H1 (cell line): Measurements from ENCODE around the gene RAB3IL1. TPM values are rescaled to one million over a fixed set of nuclear protein-coding genes. Genes with fewer than 3 reads are reported as not detected.

ENCODE experiments used
- CTCF ChIA-PET: fragments of 300-600 bp; sonication (Branson Sonifier 250); formaldehyde crosslinking; loops from one replicate; lab custom pipeline; 2021; ENCODE audit not compliant: partially characterized antibody; lab: Charles Lee
- POLR2A ChIA-PET: fragments of 300-600 bp; sonication (Branson Sonifier 250); formaldehyde crosslinking; loops from one replicate; lab custom pipeline; 2021; ENCODE audit warnings: inconsistent platforms; ENCODE audit not compliant: partially characterized antibody; lab: Charles Lee
- DNase-seq, 2 experiments: peaks; one replicate each; pipeline versions ENCODE4 v3.0.0 to v3.0.0-alpha.2; 2010 to 2022; ENCODE audit warnings: low spot score in 2 of 2, low read depth in 1 of 2, mixed read lengths in 1 of 2
- FAIRE-seq: peaks from 2 replicates; lab custom pipeline; 2011; peaks lifted over from hg19 to GRCh38; lab: Jason Lieb, UNC
- H2AFZ ChIP-seq: 2 replicates; pipeline ENCODE4 v1.8.1; 2012; ENCODE audit warnings: low read length, inconsistent platforms
- H2AK5ac ChIP-seq: 2 replicates; pipeline ENCODE4 v1.6.1; 2013; ENCODE audit warnings: low read depth, low read length
- H2BK120ac ChIP-seq: replicated peaks from 2 replicates; pipeline ENCODE3; 2013; ENCODE audit warnings: low read depth, low read length, inconsistent platforms
- H2BK12ac ChIP-seq: 2 replicates; pipeline ENCODE4 v1.6.1; 2013; ENCODE audit warnings: low read depth, low read length
- H2BK15ac ChIP-seq: 2 replicates; pipeline ENCODE4 v1.6.1; 2013; ENCODE audit warnings: low read length
- H2BK20ac ChIP-seq: 2 replicates; pipeline ENCODE4 v1.6.1; 2013; ENCODE audit warnings: low read length
- H2BK5ac ChIP-seq: 2 replicates; pipeline ENCODE4 v1.6.1; 2013; ENCODE audit warnings: low read depth, low read length
- H3K14ac ChIP-seq: 2 replicates; pipeline ENCODE4 v1.6.1; 2013; ENCODE audit warnings: inconsistent platforms; ENCODE audit not compliant: insufficient read length
- H3K18ac ChIP-seq: 2 replicates; pipeline ENCODE4 v1.6.1; 2013; ENCODE audit warnings: low read length; ENCODE audit errors: extremely low read depth
- H3K23ac ChIP-seq: 2 replicates; pipeline ENCODE4 v1.6.1; 2013; ENCODE audit warnings: inconsistent platforms; ENCODE audit not compliant: insufficient read length
- H3K23me2 ChIP-seq: 2 replicates; pipeline ENCODE4 v1.6.1; 2013; ENCODE audit warnings: low read depth, low read length
- H3K27ac ChIP-seq: 2 replicates; pipeline ENCODE4 v1.6.1; 2011; ENCODE audit warnings: low read depth, low read length, inconsistent platforms
- H3K27me3 ChIP-seq, 4 experiments: replicated peaks in 1 of 4; 1 replicate in 1 of 4; 2 replicates in 3 of 4; pipeline versions ENCODE4 v1.6.1 to v1.8.1; 2011 to 2013; ENCODE audit warnings: low read length in 3 of 4, mild to moderate bottlenecking in 3 of 4, inconsistent platforms in 2 of 4, mixed read lengths in 2 of 4, moderate library complexity in 1 of 4; ENCODE audit not compliant: control insufficient read depth in 3 of 4, insufficient read depth in 3 of 4; ENCODE audit errors: extremely low read depth in 1 of 4
- H3K36me3 ChIP-seq, 4 experiments: 2 replicates each; pipeline versions ENCODE4 v1.6.1 to v1.8.1; 2011 to 2013; ENCODE audit warnings: mild to moderate bottlenecking in 4 of 4, low read length in 3 of 4, moderate library complexity in 2 of 4, control low read depth in 1 of 4, inconsistent platforms in 1 of 4; ENCODE audit not compliant: insufficient read depth in 4 of 4, control insufficient read depth in 2 of 4
- H3K4ac ChIP-seq: replicated peaks from 2 replicates; pipeline ENCODE3; 2013; ENCODE audit warnings: low read length, low read depth, mixed read lengths, inconsistent platforms; ENCODE audit not compliant: insufficient read length
- H3K4me1 ChIP-seq, 4 experiments: replicated peaks in 1 of 4; 1 replicate in 1 of 4; 2 replicates in 3 of 4; pipeline versions ENCODE4 v1.6.1 to v1.8.1; 2011 to 2013; ENCODE audit warnings: low read length in 3 of 4, inconsistent platforms in 2 of 4, mixed read lengths in 1 of 4; ENCODE audit not compliant: insufficient read depth in 4 of 4, control insufficient read depth in 3 of 4
- H3K4me2 ChIP-seq, 2 experiments: 2 replicates each; pipeline versions ENCODE4 v1.6.1 to v1.8.1; 2011 to 2013; ENCODE audit warnings: low read depth in 2 of 2, low read length in 2 of 2, control low read depth in 1 of 2, inconsistent platforms in 1 of 2, mild to moderate bottlenecking in 1 of 2; ENCODE audit not compliant: insufficient read depth in 1 of 2
- H3K4me3 ChIP-seq, 4 experiments: fragments of 200-600, 300-600 bp in 1 of 4; sonication (generic), shearing (Covaris generic), sonication (Bioruptor Twin) in 1 of 4; 2 replicates each; pipeline versions ENCODE4 v1.5.1 to v1.8.1; 2011 to 2016; ENCODE audit warnings: low read length in 4 of 4, low read depth in 3 of 4, control low read depth in 2 of 4, inconsistent platforms in 2 of 4, mild to moderate bottlenecking in 2 of 4, mixed read lengths in 1 of 4, moderate library complexity in 1 of 4; ENCODE audit not compliant: insufficient read depth in 2 of 4; ENCODE audit errors: extremely low read depth in 1 of 4
- H3K56ac ChIP-seq: replicated peaks from 2 replicates; pipeline ENCODE3; 2013; ENCODE audit warnings: low read depth, mild to moderate bottlenecking, mixed read lengths, low read length, inconsistent platforms; ENCODE audit not compliant: insufficient read length
- H3K79me1 ChIP-seq: 2 replicates; pipeline ENCODE4 v1.6.1; 2013; ENCODE audit warnings: low read depth, low read length, control low read depth
- H3K79me2 ChIP-seq, 2 experiments: 2 replicates each; pipeline versions ENCODE4 v1.6.1 to v1.8.1; 2012 to 2013; ENCODE audit warnings: low read length in 2 of 2, mild to moderate bottlenecking in 2 of 2, inconsistent platforms in 1 of 2; ENCODE audit not compliant: insufficient read depth in 2 of 2, control insufficient read depth in 1 of 2
- H3K9ac ChIP-seq, 4 experiments: replicated peaks in 1 of 4; 1 replicate in 1 of 4; 2 replicates in 3 of 4; pipeline versions ENCODE4 v1.6.1 to v1.8.1; 2011 to 2013; ENCODE audit warnings: low read depth in 3 of 4, low read length in 3 of 4, control low read depth in 2 of 4, mild to moderate bottlenecking in 2 of 4, moderate library complexity in 2 of 4, inconsistent platforms in 1 of 4; ENCODE audit errors: extremely low read depth in 1 of 4
- H3K9me3 ChIP-seq, 2 experiments: 2 replicates each; pipeline versions ENCODE4 v1.6.1 to v1.8.1; 2012 to 2013; ENCODE audit warnings: mild to moderate bottlenecking in 2 of 2, moderate library complexity in 2 of 2, control low read depth in 1 of 2, inconsistent platforms in 1 of 2, low read depth in 1 of 2, low read length in 1 of 2, mixed read lengths in 1 of 2; ENCODE audit not compliant: insufficient read depth in 2 of 2
- H4K20me1 ChIP-seq, 2 experiments: replicated peaks in 1 of 2; 2 replicates each; pipeline versions ENCODE3 to v1.8.1; 2011 to 2013; ENCODE audit warnings: inconsistent platforms in 2 of 2, low read length in 2 of 2, mild to moderate bottlenecking in 1 of 2; ENCODE audit not compliant: insufficient read depth in 2 of 2, control insufficient read depth in 1 of 2
- H4K5ac ChIP-seq: 2 replicates; pipeline ENCODE4 v1.6.1; 2013; ENCODE audit warnings: low read length, low read depth, mixed read lengths, inconsistent platforms; ENCODE audit not compliant: insufficient read length
- H4K8ac ChIP-seq: 2 replicates; pipeline ENCODE4 v1.8.0; 2013; ENCODE audit warnings: mild to moderate bottlenecking, moderate library complexity, low read length, inconsistent platforms; ENCODE audit not compliant: insufficient read depth; ENCODE audit errors: extremely low read depth
- H4K91ac ChIP-seq: replicated peaks from 2 replicates; pipeline ENCODE3; 2013; ENCODE audit warnings: low read length, mixed read lengths, inconsistent platforms; ENCODE audit not compliant: insufficient read length
- GABPA ChIP-seq: IDR thresholded peaks from 2 replicates; pipeline ENCODE4 v1.6.1; 2011; ENCODE audit warnings: mild to moderate bottlenecking, low read length, moderate library complexity, borderline replicate concordance; ENCODE audit not compliant: insufficient read depth
- PHF8 ChIP-seq: fragments of 200-600 bp; sonication (generic); conservative IDR thresholded peaks from 2 replicates; pipeline ENCODE4 v1.7.1; 2012; ENCODE audit warnings: low read depth, mild to moderate bottlenecking, inconsistent platforms, low read length, moderate library complexity
- POU5F1 ChIP-seq: IDR thresholded peaks from 2 replicates; pipeline ENCODE4 v1.6.1; 2011; ENCODE audit warnings: low read depth, mild to moderate bottlenecking, low read length, moderate library complexity
- WGBS, 2 experiments: shearing (Covaris generic) in 1 of 2; methylation state at CpG; one replicate each; pipeline versions ENCODE4 v1.1.6 to v1.1.7; 2013 to 2015; ENCODE audit warnings: low lambda C conversion rate in 2 of 2, mixed read lengths in 2 of 2, inconsistent platforms in 1 of 2, low coverage in 1 of 2, missing lambda C conversion rate in 1 of 2; ENCODE audit not compliant: insufficient replicate concordance in 2 of 2, insufficient coverage in 1 of 2, insufficient read length in 1 of 2; ENCODE audit errors: extremely low coverage in 1 of 2, missing lambda C conversion rate in 1 of 2; 5-methylcytosine and 5-hydroxymethylcytosine counted together
- polyA plus RNA-seq, 7 experiments: library from polyadenylated mRNA; depleted of rRNA in 3 of 7; stranded (reverse) in 5 of 7; unstranded in 2 of 7; fragments of >200 nt in 5 of 7; fragments of 200-250 nt in 2 of 7; gene quantifications; 1 replicate in 5 of 7; 2 replicates in 1 of 7; 4 replicates in 1 of 7; pipeline versions ENCODE4 v1.2.1 to v1.2.3, GENCODE V29; 2011 to 2013; ENCODE audit warnings: missing spikeins in 2 of 7, mixed read lengths in 2 of 7
- total RNA-seq: library from RNA; stranded (reverse); fragmentation: NEBNext Ultra II Directional; extraction: Animal tissue kit (Norgen Biotek cat#: 25700); gene quantifications from 2 replicates; pipeline ENCODE4 v1.2.1, GENCODE V29; 2021
- TF ChIP-seq, protein P1 (sequence below): IDR thresholded peaks from 2 replicates; pipeline ENCODE4 v1.6.1; 2011; ENCODE audit warnings: low read depth, mild to moderate bottlenecking, low read length; ENCODE audit not compliant: insufficient read depth
- TF ChIP-seq, protein P2 (sequence below): IDR thresholded peaks from 2 replicates; pipeline ENCODE4 v1.6.1; 2012; ENCODE audit warnings: low read length, inconsistent platforms
- TF ChIP-seq, protein P3 (sequence below): IDR thresholded peaks from 2 replicates; pipeline ENCODE4 v1.6.1; 2012; ENCODE audit warnings: inconsistent platforms

RAB3IL1 gene
- total and polyA plus RNA-seq, 2 of the 8 experiments (the other 6 are each of a cell fraction or from before 2014, with no cell fraction given): 6.8 to 7.9 TPM

DNA sequence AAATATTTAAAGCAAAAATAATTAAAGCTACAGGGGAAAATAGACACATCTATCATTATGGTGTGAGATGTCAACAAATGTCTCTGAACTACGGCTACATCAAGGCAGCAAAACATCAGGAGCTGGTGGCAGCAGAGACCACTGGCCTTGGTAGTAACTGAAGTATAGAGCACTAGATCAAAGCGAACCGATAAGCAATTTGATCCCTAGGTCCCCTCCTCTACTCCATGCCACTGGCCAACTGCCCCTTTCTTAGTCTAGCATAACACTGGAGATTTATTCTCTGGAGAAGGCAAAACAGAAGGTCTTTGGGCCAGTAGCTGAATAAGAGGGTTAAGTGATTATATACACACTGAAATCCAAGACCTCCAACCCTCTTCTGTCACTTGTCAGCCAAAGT is 13.6 kb upstream of the RAB3IL1 start:
- Histone ChIP-seq H2BK20ac (no peak overlapping the region), H3K23ac (no peak overlapping the region), H3K4me1 (peaks cover 0 to 5% (median 0%) of the 10 kb centered on the region in 4 experiments; a peak in 1 of 7 replicates), H3K27me3 (no peaks in the 10 kb centered on the region), H2BK12ac (no peak overlapping the region), H3K9ac (no peak overlapping the region), H3K4me3 (no peak overlapping the region), H3K4ac (no peak overlapping the region), H3K79me2 (no peaks in the 10 kb centered on the region), H3K14ac (no peak overlapping the region), H3K36me3 (no peaks in the 10 kb centered on the region), H3K18ac (no peak overlapping the region), H4K8ac (no peak overlapping the region), H4K20me1 (no peaks in the 10 kb centered on the region), H3K56ac (no peak overlapping the region), H3K27ac (no peak overlapping the region), H2AFZ (no peak overlapping the region), H3K79me1 (no peaks in the 10 kb centered on the region), H2BK15ac (no peak overlapping the region), H3K4me2 (no peak overlapping the region), H2BK120ac (no peak overlapping the region), H2BK5ac (no peak overlapping the region), H4K5ac (no peak overlapping the region), H3K9me3 (0 out of 4 replicates have a peak, but pooled peaks cover 3 to 5% of the 10 kb centered on the region in 2 experiments), H4K91ac (no peak overlapping the region), H3K23me2 (no peaks in the 10 kb centered on the region), H2AK5ac (no peak overlapping the region)
- WGBS, 2 experiments: 91% methylated on average over 3 of the region's 3 CpGs; no CpG with 5 or more reads in 1 of the 2 experiments
- TF ChIP-seq GABPA (no peak), POU5F1 (no peak), PHF8 (no peak)
- TF ChIP-seq, protein P1, sequence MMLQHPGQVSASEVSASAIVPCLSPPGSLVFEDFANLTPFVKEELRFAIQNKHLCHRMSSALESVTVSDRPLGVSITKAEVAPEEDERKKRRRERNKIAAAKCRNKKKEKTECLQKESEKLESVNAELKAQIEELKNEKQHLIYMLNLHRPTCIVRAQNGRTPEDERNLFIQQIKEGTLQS: no peak
- TF ChIP-seq, protein P2, sequence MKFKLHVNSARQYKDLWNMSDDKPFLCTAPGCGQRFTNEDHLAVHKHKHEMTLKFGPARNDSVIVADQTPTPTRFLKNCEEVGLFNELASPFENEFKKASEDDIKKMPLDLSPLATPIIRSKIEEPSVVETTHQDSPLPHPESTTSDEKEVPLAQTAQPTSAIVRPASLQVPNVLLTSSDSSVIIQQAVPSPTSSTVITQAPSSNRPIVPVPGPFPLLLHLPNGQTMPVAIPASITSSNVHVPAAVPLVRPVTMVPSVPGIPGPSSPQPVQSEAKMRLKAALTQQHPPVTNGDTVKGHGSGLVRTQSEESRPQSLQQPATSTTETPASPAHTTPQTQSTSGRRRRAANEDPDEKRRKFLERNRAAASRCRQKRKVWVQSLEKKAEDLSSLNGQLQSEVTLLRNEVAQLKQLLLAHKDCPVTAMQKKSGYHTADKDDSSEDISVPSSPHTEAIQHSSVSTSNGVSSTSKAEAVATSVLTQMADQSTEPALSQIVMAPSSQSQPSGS: no peak
- TF ChIP-seq, protein P3, sequence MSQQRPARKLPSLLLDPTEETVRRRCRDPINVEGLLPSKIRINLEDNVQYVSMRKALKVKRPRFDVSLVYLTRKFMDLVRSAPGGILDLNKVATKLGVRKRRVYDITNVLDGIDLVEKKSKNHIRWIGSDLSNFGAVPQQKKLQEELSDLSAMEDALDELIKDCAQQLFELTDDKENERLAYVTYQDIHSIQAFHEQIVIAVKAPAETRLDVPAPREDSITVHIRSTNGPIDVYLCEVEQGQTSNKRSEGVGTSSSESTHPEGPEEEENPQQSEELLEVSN: no peak
- DNase-seq: no peak
- CTCF ChIA-PET: interaction anchor here (1.0 to 6.0 kb wide), 3 partner anchors 16 to 151 kb away, joined by 4 to 70 read pairs (median 45); no protein-coding TSS in a partner anchor
- POLR2A ChIA-PET: interaction anchor here (0.7 kb wide), 1 partner anchor 16 kb away, joined by 4 read pairs; no protein-coding TSS in a partner anchor
- FAIRE-seq: no peak
